ENCODE data around the gene SCARB1. TPM values are rescaled to one million over a fixed set of nuclear protein-coding genes. Genes with fewer than 3 reads are reported as not detected.

The SCARB1 gene
- total and polyA plus RNA-seq, 5 donors, result 15.7 to 22.9 (median 18.5) TPM

GRCh38 chr12:124768452-124769162 is 95.1 kb downstream of the SCARB1 start:
- no peak overlapping the region for H3K27ac ChIP-seq (ENCODE audit: low read length)
- H3K27me3 ChIP-seq (ENCODE audit: control insufficient read depth, insufficient read depth), result no peaks in the 10 kb centered on the region
- no peaks in the 10 kb centered on the region for H3K9me3 ChIP-seq (ENCODE audit: control insufficient read depth, low read length)
- intact Hi-C loops (cut with DNase I), result loop anchor here (5.0 to 10.0 kb wide), 10 partner anchors 91 to 731 kb away; partner anchors contain the start of gene NCOR2 (in 3 of the 4)
- peaks cover 10% of the 10 kb centered on the region for H3K4me1 ChIP-seq (ENCODE audit: control insufficient read depth, insufficient read depth, low read length)
- DNase-seq (peak in 1 of 3 donors; percentile 38), ATAC-seq (no peak)
- WGBS, result 76% methylated on average over 11 of the region's 11 CpGs
- no peak overlapping the region for H3K4me3 ChIP-seq (ENCODE audit: low read length)

- Histone ChIP-seq H3K4me3 (ENCODE audit: low read length) (no peak overlapping the region), H3K9me3 (ENCODE audit: control insufficient read depth, low read length) (no peaks in the 10 kb centered on the region), H3K27ac (ENCODE audit: low read length) (no peak overlapping the region), H3K27me3 (ENCODE audit: control insufficient read depth, insufficient read depth) (no peaks in the 10 kb centered on the region), H3K4me1 (ENCODE audit: control insufficient read depth, insufficient read depth, low read length) (peaks cover 12% of the 10 kb centered on the region)
- 30% methylated on average over 21 of the region's 21 CpGs for WGBS
- peak; percentile 76 to 80 for ATAC-seq
- DNase-seq, result peak; percentile 79 to 93 (median 93)
- intact Hi-C loops (cut with DNase I), result loop anchor here (5.0 to 10.0 kb wide), 10 partner anchors 90 to 730 kb away; partner anchors contain the start of gene NCOR2 (in 3 of the 4)
Observed at GRCh38 chr12:124767066-124767821, 96.4 kb downstream of the SCARB1 start.

DNA sequence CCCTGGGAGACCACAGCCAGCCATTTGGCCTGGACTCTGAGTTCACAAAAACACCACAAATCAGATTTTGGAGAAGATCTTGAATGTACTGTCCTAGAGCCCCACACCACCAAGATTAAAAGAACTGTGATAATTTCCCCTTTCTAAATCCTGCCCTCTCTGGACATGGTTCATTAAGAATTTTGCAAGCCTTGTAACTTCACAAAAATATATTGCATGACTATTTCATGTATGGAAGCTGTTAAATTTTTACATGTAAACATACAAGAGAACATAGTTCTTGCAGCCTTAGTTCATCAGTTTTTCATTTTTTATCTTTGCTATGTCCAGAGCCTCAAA is 97.0 kb downstream of the SCARB1 start:
- ATAC-seq, result no peak
- DNase-seq, result no peak
- no peaks in the 10 kb centered on the region for H3K27me3 ChIP-seq (ENCODE audit: control insufficient read depth, insufficient read depth)
- intact Hi-C loops (cut with DNase I), result loop anchor here (5.0 to 10.0 kb wide), 10 partner anchors 89 to 729 kb away; partner anchors contain the start of gene NCOR2 (in 3 of the 4)
- no peak overlapping the region for H3K4me3 ChIP-seq (ENCODE audit: low read length)
- peak overlapping the region; percentile 38 for H3K27ac ChIP-seq (ENCODE audit: low read length)
- peaks cover 13% of the 10 kb centered on the region for H3K4me1 ChIP-seq (ENCODE audit: control insufficient read depth, insufficient read depth, low read length)
- H3K9me3 ChIP-seq (ENCODE audit: control insufficient read depth, low read length), result no peaks in the 10 kb centered on the region

- intact Hi-C loops (cut with DNase I), result loop anchor here (5.0 to 10.0 kb wide), 10 partner anchors 89 to 729 kb away; partner anchors contain the start of gene NCOR2 (in 3 of the 4)
- peaks cover 13% of the 10 kb centered on the region for H3K4me1 ChIP-seq (ENCODE audit: control insufficient read depth, insufficient read depth, low read length)
- DNase-seq (peak in 1 of 3 donors; percentile 69), ATAC-seq (peak; percentile 17 to 50)
- H3K27me3 ChIP-seq (ENCODE audit: control insufficient read depth, insufficient read depth), result no peaks in the 10 kb centered on the region
- no peak overlapping the region for H3K4me3 ChIP-seq (ENCODE audit: low read length)
- 49% methylated on average over 9 of the region's 9 CpGs for WGBS
- no peaks in the 10 kb centered on the region for H3K9me3 ChIP-seq (ENCODE audit: control insufficient read depth, low read length)
- peak overlapping the region; percentile 93 for H3K27ac ChIP-seq (ENCODE audit: low read length)
Observed at GRCh38 chr12:124765581-124766489, 97.8 kb downstream of the SCARB1 start.

DNA sequence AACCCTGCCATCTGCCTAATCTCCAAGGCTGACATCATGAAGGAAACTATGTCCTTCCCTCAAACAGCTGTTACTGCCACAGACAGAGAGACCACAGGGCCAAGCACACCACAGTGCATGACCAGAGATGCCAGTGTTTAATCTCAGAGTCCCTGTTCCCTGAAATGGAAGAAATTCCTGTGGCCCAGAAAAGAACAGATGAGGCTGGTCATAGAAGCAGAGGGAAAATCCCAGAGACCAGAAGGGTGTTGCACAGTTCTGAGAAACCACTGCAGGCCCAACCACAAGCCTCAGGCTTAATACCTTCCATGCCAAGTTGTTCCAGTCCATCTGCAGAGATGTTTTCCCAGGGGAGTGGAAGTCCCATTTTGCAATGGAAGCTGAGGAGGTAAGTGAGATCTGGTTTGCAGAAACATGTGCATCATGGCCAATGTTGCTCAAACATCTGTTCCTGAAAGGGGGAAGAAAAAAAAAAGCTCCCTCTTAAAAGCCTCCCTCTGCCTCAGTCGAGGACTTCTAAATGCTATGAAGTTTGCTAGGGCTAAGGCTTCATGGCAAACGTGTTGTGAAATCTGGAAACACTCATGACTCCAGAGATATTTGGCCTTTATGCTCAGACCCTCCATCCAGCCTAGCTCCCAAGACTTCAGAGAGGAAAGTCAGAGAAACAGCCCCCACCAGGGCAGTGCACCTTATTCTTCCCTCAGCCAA is 98.6 kb downstream of the SCARB1 start:
- ATAC-seq (peak; percentile 48 to 62), DNase-seq (peak in 1 of 3 donors; percentile 57)
- Histone ChIP-seq H3K9me3 (ENCODE audit: control insufficient read depth, low read length) (no peaks in the 10 kb centered on the region), H3K27ac (ENCODE audit: low read length) (peak overlapping the region; percentile 93), H3K4me1 (ENCODE audit: control insufficient read depth, insufficient read depth, low read length) (peaks cover 13% of the 10 kb centered on the region), H3K4me3 (ENCODE audit: low read length) (no peak overlapping the region), H3K27me3 (ENCODE audit: control insufficient read depth, insufficient read depth) (no peaks in the 10 kb centered on the region)
- intact Hi-C loops (cut with DNase I), result loop anchor here (5.0 to 10.0 kb wide), 10 partner anchors 88 to 728 kb away; partner anchors contain the start of gene NCOR2 (in 4 of the 4)
- WGBS, result 25% methylated on average over 2 of the region's 2 CpGs

- 63% methylated on average over 3 of the region's 3 CpGs for WGBS
- intact Hi-C loops (cut with DNase I), result loop anchor here (5.0 to 10.0 kb wide), 6 partner anchors 197 to 440 kb away; partner anchors contain the start of gene NCOR2 (in 3 of the 4)
Observed at GRCh38 chr12:124764451-124764850, 99.2 kb downstream of the SCARB1 start.

GRCh38 chr12:124763594-124763979 is 100.1 kb downstream of the SCARB1 start:
- ATAC-seq, result no peak
- Histone ChIP-seq H3K4me3 (ENCODE audit: low read length) (no peak overlapping the region), H3K9me3 (ENCODE audit: control insufficient read depth, low read length) (no peaks in the 10 kb centered on the region), H3K27ac (ENCODE audit: low read length) (no peak overlapping the region), H3K4me1 (ENCODE audit: control insufficient read depth, insufficient read depth, low read length) (peaks cover 20% of the 10 kb centered on the region), H3K27me3 (ENCODE audit: control insufficient read depth, insufficient read depth) (no peaks in the 10 kb centered on the region)
- WGBS, result 55% methylated on average over 5 of the region's 5 CpGs
- DNase-seq, result peak in 1 of 3 donors; percentile 60
- intact Hi-C loops (cut with DNase I), result loop anchor here (5.0 to 10.0 kb wide), 6 partner anchors 196 to 439 kb away; partner anchors contain the start of gene NCOR2 (in 3 of the 4)

More at GRCh38 chr12:124764451-124764850, 99.2 kb downstream of the SCARB1 start:
- Histone ChIP-seq H3K27me3 (ENCODE audit: control insufficient read depth, insufficient read depth) (no peaks in the 10 kb centered on the region), H3K9me3 (ENCODE audit: control insufficient read depth, low read length) (no peaks in the 10 kb centered on the region), H3K4me3 (ENCODE audit: low read length) (no peak overlapping the region), H3K4me1 (ENCODE audit: control insufficient read depth, insufficient read depth, low read length) (peaks cover 13% of the 10 kb centered on the region), H3K27ac (ENCODE audit: low read length) (peak overlapping the region; percentile 57)
- ATAC-seq (no peak), DNase-seq (peak in 2 of 3 donors; percentile 63 to 86)

DNA sequence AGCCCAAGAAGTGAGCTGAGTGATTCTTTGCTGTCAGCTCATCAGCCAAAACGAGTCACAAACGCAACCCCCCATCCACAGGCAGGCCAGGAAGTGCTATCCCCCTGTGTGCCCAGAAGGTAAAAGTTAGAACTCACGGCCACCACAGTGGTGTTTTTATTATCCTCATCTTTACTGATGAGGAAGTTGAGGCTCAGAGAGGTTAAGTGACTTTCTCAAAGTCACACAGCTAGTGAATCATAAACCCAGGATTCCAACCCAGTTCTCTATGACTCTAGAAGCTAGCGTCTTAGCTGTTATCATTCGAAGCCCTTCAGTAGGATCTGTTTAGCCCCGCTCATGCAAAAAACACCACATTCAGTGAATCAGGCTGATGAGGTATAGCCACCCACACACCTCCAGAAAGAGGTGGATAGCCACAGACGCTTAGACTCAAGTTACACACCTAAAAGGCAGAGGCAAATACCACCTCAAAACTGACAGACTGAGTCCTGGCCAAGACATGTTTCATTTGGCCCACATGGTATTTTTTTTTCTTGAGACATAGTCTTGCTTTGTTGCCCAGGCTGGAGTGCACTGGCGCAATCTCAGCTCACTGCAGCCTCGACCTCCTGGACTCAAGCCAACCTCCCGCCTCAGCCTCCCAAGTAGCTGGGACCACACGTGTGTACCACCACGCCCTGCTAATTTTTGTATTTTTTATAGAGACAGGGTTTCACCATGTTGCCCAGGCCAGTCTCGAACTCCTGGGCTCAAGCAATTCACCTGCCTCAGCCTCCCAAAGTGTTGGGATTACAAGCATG is 100.7 kb downstream of the SCARB1 start:
- ATAC-seq (no peak), DNase-seq (peak; percentile 68 to 84 (median 80))
- Histone ChIP-seq H3K4me3 (ENCODE audit: low read length) (no peak overlapping the region), H3K9me3 (ENCODE audit: control insufficient read depth, low read length) (no peaks in the 10 kb centered on the region), H3K27me3 (ENCODE audit: control insufficient read depth, insufficient read depth) (no peaks in the 10 kb centered on the region), H3K4me1 (ENCODE audit: control insufficient read depth, insufficient read depth, low read length) (peaks cover 21% of the 10 kb centered on the region), H3K27ac (ENCODE audit: low read length) (no peak overlapping the region)
- intact Hi-C loops (cut with DNase I), result loop anchor here (5.0 to 10.0 kb wide), 6 partner anchors 196 to 438 kb away; partner anchors contain the start of gene NCOR2 (in 3 of the 4)
- WGBS, result 73% methylated on average over 13 of the region's 13 CpGs

DNA sequence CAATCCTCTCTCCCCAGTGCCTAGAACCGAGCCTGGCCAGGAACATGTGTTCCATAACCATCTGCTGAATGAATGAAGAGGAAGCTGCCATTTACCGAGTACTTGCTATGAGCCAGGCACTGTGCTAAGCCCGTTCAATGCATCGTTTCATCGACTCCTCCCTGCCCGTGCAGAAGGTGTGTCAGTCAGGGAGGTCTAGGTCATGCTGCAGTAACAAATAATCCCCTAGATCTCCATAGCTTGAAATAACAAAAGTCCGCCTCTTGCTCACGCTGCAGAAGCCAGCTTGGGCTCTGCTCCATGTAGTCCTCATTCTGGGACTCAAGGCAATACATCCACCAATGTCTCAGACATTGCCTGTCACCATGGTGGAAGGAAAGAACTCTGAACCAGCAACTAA is 101.3 kb downstream of the SCARB1 start:
- intact Hi-C loops (cut with DNase I), result loop anchor here (5.0 to 10.0 kb wide), 6 partner anchors 195 to 438 kb away; partner anchors contain the start of gene NCOR2 (in 3 of the 4)
- peak overlapping the region; percentile 19 for H3K27ac ChIP-seq (ENCODE audit: low read length)
- no peaks in the 10 kb centered on the region for H3K27me3 ChIP-seq (ENCODE audit: control insufficient read depth, insufficient read depth)
- peaks cover 21% of the 10 kb centered on the region for H3K4me1 ChIP-seq (ENCODE audit: control insufficient read depth, insufficient read depth, low read length)
- no peak overlapping the region for H3K4me3 ChIP-seq (ENCODE audit: low read length)
- no peak for ATAC-seq
- H3K9me3 ChIP-seq (ENCODE audit: control insufficient read depth, low read length), result no peaks in the 10 kb centered on the region
- WGBS, result 95% methylated on average over 8 of the region's 8 CpGs
- peak in 1 of 3 donors; percentile 35 for DNase-seq

All from right cardiac atrium (tissue), 5 donors.